CD14-positive monocyte (primary cell): ENCODE measurements around the gene NSD2. TPM values are rescaled to one million over a fixed set of nuclear protein-coding genes. Genes with fewer than 3 reads are reported as not detected.

Experiments
- DNase-seq, 3 donors: peaks; one replicate each; pipeline ENCODE4 v3.0.0-alpha.2; 2011 to 2022
- H2AFZ ChIP-seq: 2 replicates; pipeline ENCODE4 v1.6.0; 2012; ENCODE audit warnings: mild to moderate bottlenecking, low read depth, low read length, inconsistent platforms; ENCODE audit not compliant: insufficient read depth, poor library complexity, severe bottlenecking
- H3K27ac ChIP-seq, 2 donors: 1 replicate in 1 of 2; 2 replicates in 1 of 2; pipeline ENCODE4 v1.5.1; 2012 to 2013; ENCODE audit warnings: low read length in 2 of 2, control low read depth in 1 of 2, inconsistent platforms in 1 of 2, low read depth in 1 of 2, mild to moderate bottlenecking in 1 of 2
- H3K27me3 ChIP-seq, 2 donors: one replicate each; pipeline versions ENCODE4 v1.6.0 to v1.6.1; 2011 to 2013; ENCODE audit warnings: low read length in 2 of 2; ENCODE audit not compliant: control insufficient read depth in 2 of 2, insufficient read depth in 2 of 2
- H3K36me3 ChIP-seq, 2 donors: replicated peaks in 1 of 2; 1 replicate in 1 of 2; 2 replicates in 1 of 2; pipeline versions ENCODE4 v1.5.1 to v1.6.1; 2012 to 2013; ENCODE audit warnings: low read length in 2 of 2, control low read depth in 1 of 2, inconsistent platforms in 1 of 2, mild to moderate bottlenecking in 1 of 2; ENCODE audit not compliant: insufficient read depth in 2 of 2, control insufficient read depth in 1 of 2
- H3K4me1 ChIP-seq, 2 donors: 1 replicate in 1 of 2; 2 replicates in 1 of 2; pipeline versions ENCODE4 v1.5.1 to v1.6.1; 2012 to 2013; ENCODE audit warnings: low read length in 2 of 2, control low read depth in 1 of 2, inconsistent platforms in 1 of 2, mild to moderate bottlenecking in 1 of 2, moderate library complexity in 1 of 2; ENCODE audit not compliant: insufficient read depth in 2 of 2, control insufficient read depth in 1 of 2
- H3K4me2 ChIP-seq: replicated peaks from 2 replicates; pipeline ENCODE3; 2012; ENCODE audit warnings: low read length, moderate library complexity, mild to moderate bottlenecking; ENCODE audit not compliant: poor library complexity, severe bottlenecking; ENCODE audit errors: extremely low read depth
- H3K4me3 ChIP-seq, 3 experiments: fragments of 200-600 bp in 1 of 3; sonication (generic) in 1 of 3; replicated peaks in 1 of 3; 1 replicate in 2 of 3; 2 replicates in 1 of 3; pipeline ENCODE4 v1.5.1; 2011 to 2013; ENCODE audit warnings: low read length in 3 of 3, mild to moderate bottlenecking in 3 of 3, control low read depth in 2 of 3, low read depth in 2 of 3, inconsistent platforms in 1 of 3, moderate library complexity in 1 of 3
- H3K79me2 ChIP-seq: 2 replicates; pipeline ENCODE4 v1.6.0; 2012; ENCODE audit warnings: mild to moderate bottlenecking, control low read depth, inconsistent platforms, low read length, moderate library complexity; ENCODE audit not compliant: insufficient read depth
- H3K9ac ChIP-seq: 2 replicates; pipeline ENCODE4 v1.6.0; 2017; ENCODE audit warnings: low read length, mild to moderate bottlenecking; ENCODE audit not compliant: insufficient read depth, poor library complexity, severe bottlenecking
- H3K9me3 ChIP-seq, 2 donors: replicated peaks in 1 of 2; 1 replicate in 1 of 2; 2 replicates in 1 of 2; pipeline versions ENCODE4 v1.5.1 to v1.6.1; 2012 to 2013; ENCODE audit warnings: low read length in 2 of 2, control low read depth in 1 of 2; ENCODE audit not compliant: control insufficient read depth in 1 of 2, insufficient read depth in 1 of 2
- H4K20me1 ChIP-seq: 2 replicates; pipeline ENCODE4 v1.6.0; 2012; ENCODE audit warnings: mild to moderate bottlenecking, low read length, control low read depth, moderate library complexity; ENCODE audit not compliant: insufficient read depth
- H3K27ac Mint-ChIP-seq, 7 donors: one replicate each; pipeline ENCODE4 v1.8.0; 2020; ENCODE audit warnings: mild to moderate bottlenecking in 7 of 7, mixed read lengths in 7 of 7, moderate library complexity in 6 of 7, inconsistent platforms in 2 of 7
- H3K27me3 Mint-ChIP-seq, 3 donors: one replicate each; pipeline ENCODE4 v1.8.0; 2021 to 2022; ENCODE audit warnings: low read depth in 3 of 3, mild to moderate bottlenecking in 3 of 3, mixed read lengths in 3 of 3, moderate library complexity in 3 of 3, inconsistent platforms in 1 of 3
- H3K36me3 Mint-ChIP-seq, 2 donors: one replicate each; pipeline ENCODE4 v1.8.0; 2020; ENCODE audit warnings: mixed read lengths in 2 of 2, inconsistent platforms in 1 of 2, mild to moderate bottlenecking in 1 of 2
- H3K4me1 Mint-ChIP-seq: one replicate; pipeline ENCODE4 v1.8.0; 2020; ENCODE audit warnings: mild to moderate bottlenecking, mixed read lengths
- H3K4me3 Mint-ChIP-seq, 2 donors: one replicate each; pipeline ENCODE4 v1.8.0; 2020; ENCODE audit warnings: mild to moderate bottlenecking in 2 of 2, mixed read lengths in 2 of 2, moderate library complexity in 1 of 2
- H3K9me3 Mint-ChIP-seq, 7 donors: one replicate each; pipeline ENCODE4 v1.8.0; 2020 to 2022; ENCODE audit warnings: mixed read lengths in 7 of 7, mild to moderate bottlenecking in 6 of 7, moderate library complexity in 6 of 7, inconsistent platforms in 2 of 7
- CTCF ChIP-seq: fragments of 200-600 bp; IDR thresholded peaks from one replicate; pipeline ENCODE4 v1.8.0; 2022; ENCODE audit warnings: antibody characterized with exemption, mild to moderate bottlenecking
- WGBS: methylation state at CpG from one replicate; pipeline ENCODE4 v1.1.5; 2013; ENCODE audit warnings: missing lambda C conversion rate; ENCODE audit not compliant: insufficient coverage; 5-methylcytosine and 5-hydroxymethylcytosine counted together
- intact Hi-C, 2 donors: fragments of 100-400 bp; cut with micrococcal nuclease; formaldehyde crosslinking; loops; one replicate each; pipeline versions ENCODE4 v1.15.0 to v1.15.1; 2023
- polyA plus RNA-seq, 3 donors: library from polyadenylated mRNA; depleted of rRNA in 1 of 3; unstranded in 2 of 3; stranded (reverse) in 1 of 3; fragments of 300-500 nt in 2 of 3; fragments of >200 nt in 1 of 3; fragmentation: Illumina TruSeq in 2 of 3; gene quantifications; 1 replicate in 2 of 3; 2 replicates in 1 of 3; pipeline ENCODE4 v1.2.3, GENCODE V29; 2012 to 2021

Gene NSD2
- polyA plus RNA-seq, 3 donors = 1.9 to 8.7 (median 2.3) TPM

GRCh38 chr4:1864076-1865008 lies 6.9 kb upstream of the NSD2 start:
- H2AFZ ChIP-seq = no peak overlapping the region
- peaks cover 0 to 1% (median 0%) of the 10 kb centered on the region in 7 donors for H3K9me3 Mint-ChIP-seq
- H4K20me1 ChIP-seq = no peaks in the 10 kb centered on the region
- H3K27me3 Mint-ChIP-seq = peaks cover 11 to 30% (median 18%) of the 10 kb centered on the region in 3 donors
- TF ChIP-seq CTCF = no peak
- no peak overlapping the region for H3K4me2 ChIP-seq
- H3K27me3 ChIP-seq = peaks cover 0 to 5% of the 10 kb centered on the region in 2 donors
- no peak overlapping the region for H3K4me3 ChIP-seq
- no peaks in the 10 kb centered on the region for H3K36me3 Mint-ChIP-seq
- H3K4me3 Mint-ChIP-seq = no peak overlapping the region
- no peak overlapping the region for H3K9ac ChIP-seq
- WGBS = 96% methylated on average over 14 of the region's 17 CpGs
- H3K9me3 ChIP-seq = no peaks in the 10 kb centered on the region
- H3K27ac ChIP-seq = no peak overlapping the region
- no peak overlapping the region for H3K27ac Mint-ChIP-seq
- no peaks in the 10 kb centered on the region for H3K36me3 ChIP-seq
- H3K79me2 ChIP-seq = no peaks in the 10 kb centered on the region
- H3K4me1 Mint-ChIP-seq = peaks cover 16% of the 10 kb centered on the region
- peaks cover 10 to 17% of the 10 kb centered on the region in 2 donors for H3K4me1 ChIP-seq
- no peak for DNase-seq
- intact Hi-C loops = no loop called here

- H2AFZ ChIP-seq = no peak overlapping the region
- no peak for DNase-seq
- no peaks in the 10 kb centered on the region for H4K20me1 ChIP-seq
- no peaks in the 10 kb centered on the region for H3K9me3 ChIP-seq
- peaks cover 11 to 23% (median 16%) of the 10 kb centered on the region in 3 donors for H3K27me3 Mint-ChIP-seq
- H3K4me2 ChIP-seq = no peak overlapping the region
- peaks cover 18 to 30% of the 10 kb centered on the region in 2 donors for H3K4me1 ChIP-seq
- no peak overlapping the region for H3K4me3 Mint-ChIP-seq
- H3K36me3 ChIP-seq = no peaks in the 10 kb centered on the region
- peaks cover 0 to 5% of the 10 kb centered on the region in 2 donors for H3K27me3 ChIP-seq
- no peak overlapping the region for H3K4me3 ChIP-seq
- H3K27ac ChIP-seq = no peak overlapping the region
- H3K27ac Mint-ChIP-seq = no peak overlapping the region
- no peaks in the 10 kb centered on the region for H3K79me2 ChIP-seq
- WGBS = 86% methylated on average over 7 of the region's 7 CpGs
- no peak overlapping the region for H3K9ac ChIP-seq
- peaks cover 22% of the 10 kb centered on the region for H3K4me1 Mint-ChIP-seq
- no peak for TF ChIP-seq CTCF
- intact Hi-C loops = no loop called here
- peaks cover 0 to 1% (median 0%) of the 10 kb centered on the region in 7 donors for H3K9me3 Mint-ChIP-seq
- H3K36me3 Mint-ChIP-seq = no peaks in the 10 kb centered on the region
Measured at GRCh38 chr4:1866189-1866661, 5.0 kb upstream of the NSD2 start.
